SU-DHL-6 (cell line): ENCODE results near the gene FAM227A.

Experiments used
- H2AFZ ChIP-seq: fragments of 200-600 bp; sonication (generic); 2 replicates; pipeline ENCODE4 v1.6.1; 2014; ENCODE audit warnings: low read depth, mild to moderate bottlenecking, moderate library complexity, mixed read lengths, antibody characterized with exemption, low read length; ENCODE audit not compliant: severe bottlenecking
- H3F3A ChIP-seq: fragments of 200-600 bp; shearing (Covaris generic); 2 replicates; pipeline ENCODE4 v1.6.0; 2016; ENCODE audit warnings: antibody characterized with exemption, mild to moderate bottlenecking; ENCODE audit not compliant: insufficient read depth
- H3K27ac ChIP-seq: fragments of 200-600 bp; sonication (generic); 2 replicates; pipeline ENCODE4 v1.5.1; 2016; ENCODE audit warnings: low read depth, mild to moderate bottlenecking, low read length, moderate library complexity, mixed read lengths
- H3K27me3 ChIP-seq: fragments of 200-600 bp; sonication (generic), shearing (Covaris generic); 2 replicates; pipeline ENCODE4 v1.6.0; 2014; ENCODE audit warnings: mild to moderate bottlenecking, low read length
- H3K36me3 ChIP-seq: fragments of 200-600 bp; sonication (generic); 2 replicates; pipeline ENCODE4 v1.6.1; 2014; ENCODE audit warnings: mild to moderate bottlenecking, low read length, mixed read lengths
- H3K4me2 ChIP-seq: fragments of 300-600, 200-600 bp; shearing (Covaris generic), sonication (generic); 2 replicates; pipeline ENCODE4 v1.6.0; 2014; ENCODE audit warnings: low read length, low read depth, mild to moderate bottlenecking; ENCODE audit not compliant: poor library complexity, severe bottlenecking
- H3K4me3 ChIP-seq: fragments of 200-600 bp; sonication (generic); 2 replicates; pipeline ENCODE4 v1.5.1; 2014; ENCODE audit warnings: antibody characterized with exemption, low read length, mild to moderate bottlenecking, mixed read lengths; ENCODE audit not compliant: insufficient read depth, poor library complexity, severe bottlenecking
- H3K79me2 ChIP-seq: fragments of 200-600 bp; sonication (generic); 2 replicates; pipeline ENCODE4 v1.6.1; 2014; ENCODE audit warnings: mild to moderate bottlenecking, low read length, moderate library complexity; ENCODE audit not compliant: insufficient read depth
- H3K9ac ChIP-seq: fragments of 200-600 bp; sonication (generic); 2 replicates; pipeline ENCODE4 v1.7.0; 2014; ENCODE audit warnings: mild to moderate bottlenecking, low read length
- H3K9me2 ChIP-seq: fragments of 200-600 bp; sonication (generic); replicated peaks from 2 replicates; pipeline ENCODE4 v1.6.1; 2014; ENCODE audit warnings: low read length; ENCODE audit not compliant: insufficient read depth
- H3K9me3 ChIP-seq: fragments of 200-600 bp; sonication (generic); 2 replicates; pipeline ENCODE4 v1.6.1; 2014; ENCODE audit warnings: low read length, mixed read lengths; ENCODE audit not compliant: insufficient read depth
- H4K20me1 ChIP-seq: fragments of 200-600 bp; sonication (generic); 2 replicates; pipeline ENCODE4 v1.6.1; 2014; ENCODE audit warnings: low read depth, mild to moderate bottlenecking, antibody characterized with exemption, low read length, moderate library complexity, mixed read lengths
- CTCF ChIP-seq: fragments of 200-600 bp; sonication (generic); IDR thresholded peaks from one replicate; pipeline ENCODE4 v1.5.1; 2017; ENCODE audit warnings: antibody characterized with exemption, mild to moderate bottlenecking, low read length, moderate library complexity; ENCODE audit not compliant: insufficient read depth, poor library complexity, severe bottlenecking
- EZH2phosphoT487 ChIP-seq: fragments of 200-600 bp; sonication (generic), shearing (Covaris generic); conservative IDR thresholded peaks from 2 replicates; pipeline ENCODE4 v1.6.1; 2018; ENCODE audit warnings: mild to moderate bottlenecking, antibody characterized with exemption, low read length, moderate library complexity, mixed read lengths

Gene FAM227A

DNA sequence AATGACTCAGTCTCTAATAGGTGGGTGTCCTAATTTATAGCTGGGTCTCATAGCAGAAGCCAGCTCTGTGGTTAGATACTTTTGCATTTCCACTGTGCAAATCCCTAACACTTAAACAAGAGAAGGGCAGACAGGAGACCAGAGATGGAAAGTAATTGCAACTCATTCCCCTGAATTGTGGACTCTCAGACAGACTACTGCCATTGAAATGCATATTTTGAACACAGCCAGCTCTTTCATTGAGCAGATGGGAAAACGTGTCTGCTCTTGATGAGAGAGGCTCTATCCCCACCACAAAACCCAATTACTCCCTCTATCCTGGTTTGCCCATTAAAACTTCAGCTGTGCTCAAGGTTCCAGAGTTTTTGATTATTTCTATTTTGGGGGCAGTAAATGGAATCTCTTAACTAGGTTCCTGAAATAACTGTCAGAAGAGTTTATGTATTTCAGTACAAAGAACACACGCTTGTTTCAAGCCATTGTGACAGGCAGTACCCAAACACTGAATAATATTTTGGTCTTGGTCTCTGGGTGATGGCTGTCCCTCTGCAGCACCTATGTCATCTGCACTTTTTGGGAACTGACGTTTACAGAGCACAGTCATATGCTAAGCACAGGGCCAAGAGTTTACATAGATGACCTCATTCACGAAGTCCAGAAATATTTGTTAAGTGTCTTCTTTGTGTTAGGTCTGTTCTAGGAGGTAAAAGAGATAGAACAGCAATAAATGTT is 41.7 kb downstream of the FAM227A start:
- Histone ChIP-seq H3K27ac (no peak overlapping the region), H3F3A (no peaks in the 10 kb centered on the region), H3K36me3 (no peaks in the 10 kb centered on the region), H3K9me3 (no peaks in the 10 kb centered on the region), H3K79me2 (no peaks in the 10 kb centered on the region), H4K20me1 (no peaks in the 10 kb centered on the region), H3K9ac (no peak overlapping the region), H3K4me2 (no peak overlapping the region), H3K4me3 (no peak overlapping the region), H3K9me2 (no peaks in the 10 kb centered on the region), H3K27me3 (no peaks in the 10 kb centered on the region), H2AFZ (no peak overlapping the region)
- TF ChIP-seq CTCF = no peak
- no peak for TF ChIP-seq EZH2phosphoT487

DNA sequence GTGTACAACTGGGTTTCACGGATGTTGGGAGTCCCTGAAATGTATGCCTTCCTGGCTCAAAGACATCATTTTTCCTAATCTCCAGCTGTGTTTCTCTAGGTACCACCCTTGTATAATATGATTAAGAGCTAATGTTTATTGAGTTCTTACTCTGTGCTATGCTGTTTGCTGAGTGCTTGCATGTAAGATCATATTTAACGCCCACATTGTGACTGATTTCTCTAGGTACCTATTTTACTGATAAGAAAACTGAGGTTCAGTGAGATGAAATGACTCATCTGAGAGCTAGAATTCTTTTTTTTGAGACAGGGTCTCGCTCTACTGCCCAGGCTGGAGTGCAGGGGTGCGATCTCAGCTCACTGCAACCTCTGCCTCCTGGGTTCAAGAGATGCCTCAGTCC is 42.6 kb downstream of the FAM227A start:
- H3K4me3 ChIP-seq = no peak overlapping the region
- H3K9me3 ChIP-seq = no peaks in the 10 kb centered on the region
- no peaks in the 10 kb centered on the region for H3K9me2 ChIP-seq
- no peak for TF ChIP-seq CTCF
- no peak for TF ChIP-seq EZH2phosphoT487
- H3K79me2 ChIP-seq = no peaks in the 10 kb centered on the region
- no peaks in the 10 kb centered on the region for H4K20me1 ChIP-seq
- no peak overlapping the region for H3K4me2 ChIP-seq
- H3K27me3 ChIP-seq = no peaks in the 10 kb centered on the region
- H3K27ac ChIP-seq = no peak overlapping the region
- H3F3A ChIP-seq = no peaks in the 10 kb centered on the region
- H3K36me3 ChIP-seq = no peaks in the 10 kb centered on the region
- no peak overlapping the region for H3K9ac ChIP-seq
- H2AFZ ChIP-seq = no peak overlapping the region

DNA sequence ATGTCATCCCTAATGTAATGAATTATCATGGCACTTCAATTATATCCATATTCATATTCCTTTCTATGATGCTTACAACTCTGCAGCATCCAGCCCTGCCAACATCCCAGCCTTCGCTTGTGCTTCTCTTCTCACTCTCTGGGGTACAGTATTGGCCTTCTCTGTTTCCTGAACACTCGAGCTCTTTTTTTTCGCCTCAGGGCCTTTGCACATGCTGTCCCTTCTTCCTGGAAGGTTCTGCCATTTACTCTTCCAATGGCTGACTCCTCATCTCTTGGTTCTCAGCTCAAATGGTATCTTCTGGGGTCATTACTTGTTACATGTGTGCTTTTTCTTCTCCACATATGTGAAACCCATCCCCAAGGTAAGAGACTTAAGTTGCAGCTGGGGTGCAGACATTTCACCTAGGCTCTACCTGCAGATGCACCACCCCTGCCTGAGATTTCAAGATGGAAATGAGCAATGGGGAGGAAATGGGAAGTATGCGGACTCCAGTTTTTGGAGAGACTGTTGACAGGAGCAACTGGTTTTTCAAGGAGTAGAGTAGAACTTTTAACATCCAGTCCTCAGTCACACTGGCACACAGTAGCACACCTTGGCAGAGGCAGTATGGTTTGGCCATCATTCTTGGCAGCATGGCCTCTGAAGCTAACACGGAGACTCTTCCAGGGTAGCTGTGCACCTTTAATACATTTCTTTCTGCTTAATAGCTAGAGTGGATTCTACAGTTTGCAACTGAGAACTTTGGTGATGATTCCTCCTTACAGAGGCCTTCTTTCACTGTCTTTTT is 43.8 kb downstream of the FAM227A start:
- Histone ChIP-seq H3K4me3 (no peak overlapping the region), H2AFZ (no peak overlapping the region), H3F3A (no peaks in the 10 kb centered on the region), H3K9ac (no peak overlapping the region), H3K27me3 (no peaks in the 10 kb centered on the region), H3K4me2 (no peak overlapping the region), H3K9me3 (no peaks in the 10 kb centered on the region), H4K20me1 (no peaks in the 10 kb centered on the region), H3K9me2 (no peaks in the 10 kb centered on the region), H3K27ac (no peak overlapping the region), H3K36me3 (no peaks in the 10 kb centered on the region), H3K79me2 (no peaks in the 10 kb centered on the region)
- no peak for TF ChIP-seq EZH2phosphoT487
- TF ChIP-seq CTCF = no peak
